HepG2 (cell line): ENCODE measurements around the gene QSOX1. TPM values are rescaled to one million over a fixed set of nuclear protein-coding genes. Genes with fewer than 3 reads are reported as not detected.

Source experiments
- ATAC-seq: fragments of 200-7000 bp; cut with Tn5 transposase; 3 replicates; pipeline ENCODE4 v1.9.1; 2020; ENCODE audit warnings: mild to moderate bottlenecking, moderate library complexity
- BruUV-seq: library from RNA; stranded (reverse); fragments of 400-500 nt; replicated peaks from 2 replicates; lab custom pipeline; 2021; lab: Mats Ljungman, UMichigan
- CTCF ChIA-PET: fragments of 300-600 bp; formaldehyde crosslinking; extraction: SDS; loops from one replicate; lab custom pipeline; 2021; ENCODE audit warnings: low total read pairs, inconsistent platforms, low intra/inter-chr PET ratio; lab: Yijun Ruan, JAX
- POLR2A ChIA-PET: fragments of 350-600 bp; sonication (Branson Sonifier 250); formaldehyde crosslinking; loops from one replicate; lab custom pipeline; 2020; ENCODE audit warnings: antibody characterized with exemption, inconsistent platforms; lab: Yijun Ruan, JAX
- DNase-seq: peaks from one replicate; pipeline ENCODE4 v3.0.0-alpha.2; 2015; ENCODE audit warnings: low spot score
- FAIRE-seq: peaks from 3 replicates; lab custom pipeline; 2011; peaks lifted over from hg19 to GRCh38; lab: Jason Lieb, UNC
- H2AFZ ChIP-seq: one replicate; pipeline ENCODE4 v1.6.1; 2011; ENCODE audit warnings: low read length, inconsistent platforms
- H3K27ac ChIP-seq: fragments of 300-600 bp; 3 replicates; pipeline ENCODE4 v1.8.0; 2011; ENCODE audit warnings: mixed run types, mild to moderate bottlenecking, mixed read lengths, low read length, inconsistent platforms; ENCODE audit not compliant: insufficient read depth; ENCODE audit errors: extremely low read length
- H3K27me3 ChIP-seq, 2 experiments: fragments of 200-600 bp in 1 of 2; 2 replicates in 1 of 2; 3 replicates in 1 of 2; pipeline versions ENCODE4 v1.6.0 to v1.8.0; 2011; ENCODE audit warnings: low read length in 2 of 2, mild to moderate bottlenecking in 2 of 2, moderate library complexity in 2 of 2, inconsistent platforms in 1 of 2; ENCODE audit not compliant: insufficient read depth in 2 of 2, control insufficient read depth in 1 of 2
- H3K36me3 ChIP-seq, 2 experiments: fragments of 200-600 bp in 1 of 2; replicated peaks in 1 of 2; 2 replicates in 1 of 2; 3 replicates in 1 of 2; pipeline versions ENCODE4 v1.5.1 to v1.8.0; 2011; ENCODE audit warnings: low read length in 2 of 2, inconsistent platforms in 1 of 2; ENCODE audit not compliant: insufficient read depth in 2 of 2, control insufficient read depth in 1 of 2
- H3K4me1 ChIP-seq: 2 replicates; pipeline ENCODE4 v1.5.1; 2012; ENCODE audit warnings: low read length, inconsistent platforms; ENCODE audit not compliant: insufficient read depth
- H3K4me2 ChIP-seq: 2 replicates; pipeline ENCODE4 v1.6.0; 2011; ENCODE audit warnings: low read depth, low read length, inconsistent platforms
- H3K4me3 ChIP-seq, 3 experiments: fragments of 200-600 bp in 1 of 3; sonication (generic), shearing (Covaris generic) in 1 of 3; replicated peaks in 1 of 3; 2 replicates each; pipeline ENCODE4 v1.5.1; 2011 to 2016; ENCODE audit warnings: low read length in 3 of 3, inconsistent platforms in 2 of 3, low read depth in 2 of 3, mild to moderate bottlenecking in 2 of 3, control low read depth in 1 of 3, mixed read lengths in 1 of 3; ENCODE audit not compliant: insufficient read depth in 1 of 3
- H3K79me2 ChIP-seq: one replicate; pipeline ENCODE4 v1.6.1; 2011; ENCODE audit warnings: low read length, inconsistent platforms; ENCODE audit not compliant: insufficient read depth
- H3K9ac ChIP-seq: 2 replicates; pipeline ENCODE4 v1.6.0; 2011; ENCODE audit warnings: mild to moderate bottlenecking, low read depth, low read length, inconsistent platforms; ENCODE audit not compliant: insufficient read depth
- H3K9me3 ChIP-seq: 2 replicates; pipeline ENCODE4 v1.5.1; 2012; ENCODE audit warnings: mild to moderate bottlenecking, low read length
- H4K20me1 ChIP-seq: 2 replicates; pipeline ENCODE4 v1.6.0; 2011; ENCODE audit warnings: inconsistent platforms, mild to moderate bottlenecking, low read length, moderate library complexity; ENCODE audit not compliant: insufficient read depth
- AHDC1 ChIP-seq: sonication (generic); formaldehyde crosslinking; IDR thresholded peaks from 2 replicates; pipeline ENCODE4 v1.5.1; 2020; ENCODE audit warnings: mild to moderate bottlenecking, missing genetic modification reagents, borderline replicate concordance
- BRF2 ChIP-seq: sonication (generic); formaldehyde crosslinking; IDR thresholded peaks from 2 replicates; pipeline ENCODE4 v1.8.1; 2022; ENCODE audit warnings: mild to moderate bottlenecking, missing genetic modification reagents
- FOXC1 ChIP-seq: sonication (generic); formaldehyde crosslinking; IDR thresholded peaks from 2 replicates; pipeline ENCODE4 v1.8.0; 2022; ENCODE audit warnings: mild to moderate bottlenecking, missing genetic modification reagents, borderline replicate concordance
- SALL2 ChIP-seq: sonication (generic); formaldehyde crosslinking; IDR thresholded peaks from 2 replicates; pipeline ENCODE4 v1.8.1; 2023; ENCODE audit warnings: mild to moderate bottlenecking, missing genetic modification reagents, inconsistent platforms
- SYNCRIP ChIP-seq: fragments of 200-400 bp; formaldehyde crosslinking; IDR thresholded peaks from 2 replicates; pipeline ENCODE4 v1.6.1; 2018; ENCODE audit warnings: mild to moderate bottlenecking, low read depth, low read length; ENCODE audit not compliant: insufficient read depth
- THYN1 ChIP-seq: sonication (generic); formaldehyde crosslinking; IDR thresholded peaks from 2 replicates; pipeline ENCODE4 v1.8.1; 2023; ENCODE audit warnings: low read depth, mild to moderate bottlenecking, moderate library complexity, missing genetic modification reagents, borderline replicate concordance
- YY1 ChIP-seq: IDR thresholded peaks from 2 replicates; pipeline ENCODE4 v1.6.1; 2011; ENCODE audit warnings: low read length, low read depth, moderate library complexity, mild to moderate bottlenecking; ENCODE audit not compliant: insufficient read depth, insufficient replicate concordance
- ZNF121 ChIP-seq: sonication (generic); formaldehyde crosslinking; IDR thresholded peaks from 2 replicates; pipeline ENCODE4 v1.5.0; 2020; ENCODE audit warnings: mild to moderate bottlenecking, missing genetic modification reagents
- ZNF484 ChIP-seq: sonication (generic); formaldehyde crosslinking; IDR thresholded peaks from 2 replicates; pipeline ENCODE4 v1.5.1; 2020; ENCODE audit warnings: mild to moderate bottlenecking, low read depth, missing genetic modification reagents, borderline replicate concordance
- ZNF580 ChIP-seq: IDR thresholded peaks from 2 replicates; pipeline ENCODE4 v1.6.1; 2016; ENCODE audit warnings: low read depth, borderline replicate concordance
- ZNF614 ChIP-seq: IDR thresholded peaks from 2 replicates; pipeline ENCODE4 v1.6.1; 2018; ENCODE audit warnings: missing biosample characterization, missing genetic modification reagents, inconsistent platforms, borderline replicate concordance
- ZNF850 ChIP-seq: sonication (generic); formaldehyde crosslinking; conservative IDR thresholded peaks from 2 replicates; pipeline ENCODE4 v1.9.0; 2021; ENCODE audit warnings: mild to moderate bottlenecking, missing genetic modification reagents
- WGBS: methylation state at CpG from one replicate; pipeline ENCODE4 v1.1.6; 2017; ENCODE audit warnings: low lambda C conversion rate; 5-methylcytosine and 5-hydroxymethylcytosine counted together
- in situ Hi-C: cut with HindIII; loops from 2 replicates; pipeline ENCODE4 v1.10.0; 2017; ENCODE audit warnings: low pct_unique_long_range_greater_than_20kb; ENCODE audit not compliant: extremely low pct_ligation_motif_present
- intact Hi-C: fragments of 100-400 bp; cut with micrococcal nuclease; formaldehyde crosslinking; loops from one replicate; pipeline ENCODE4 v1.10.0; 2022; ENCODE audit not compliant: unreplicated experiment
- polyA plus RNA-seq, 8 experiments: library from polyadenylated mRNA; depleted of rRNA in 3 of 8; stranded (reverse) in 7 of 8; unstranded in 1 of 8; fragments of >200 nt; fragmentation: Illumina TruSeq in 4 of 8; extraction: Trizol in 4 of 8; gene quantifications; 2 replicates each; pipeline versions ENCODE4 v1.2.1 to v1.2.3, GENCODE V29; 2011 to 2016; ENCODE audit warnings: low read depth in 4 of 8, missing spikeins in 1 of 8, mixed read lengths in 1 of 8; ENCODE audit not compliant: insufficient read depth in 1 of 8
- total RNA-seq, 5 experiments: library from RNA; depleted of rRNA; stranded (reverse); fragments of >200 nt; fragmentation: Illumina TruSeq; extraction: Trizol; gene quantifications; 2 replicates each; pipeline ENCODE4 v1.2.3, GENCODE V29; 2016; ENCODE audit warnings: low read depth in 1 of 5

QSOX1 gene
- total and polyA plus RNA-seq, 2 of the 13 experiments (the other 11 are each of a cell fraction or from before 2014, with no cell fraction given) = 6.8 to 40.2 TPM

- no peak for FAIRE-seq
- Histone ChIP-seq H3K4me2 (peak overlapping the region; percentile 62), H2AFZ (no peak overlapping the region), H3K4me1 (peaks cover 23% of the 10 kb centered on the region), H3K9me3 (no peaks in the 10 kb centered on the region), H4K20me1 (no peaks in the 10 kb centered on the region), H3K9ac (no peak overlapping the region), H3K27ac (no peak overlapping the region), H3K27me3 (no peaks in the 10 kb centered on the region; a peak in 1 of 5 replicates), H3K79me2 (no peaks in the 10 kb centered on the region), H3K4me3 (no peak overlapping the region), H3K36me3 (peaks cover 0 to 2% of the 10 kb centered on the region in 2 experiments; a peak in 2 of 5 replicates)
- DNase-seq = no peak
- no peak for ATAC-seq
- POLR2A ChIA-PET = interaction anchor here (0.7 kb wide), 1 partner anchor 15 kb away, joined by 3 read pairs; no protein-coding TSS in a partner anchor
- no TSS peak for BruUV-seq
- no peak for TF ChIP-seq ZNF121 (CRISPR knock-in tag)
- no peak for TF ChIP-seq FOXC1
- no peak for TF ChIP-seq AHDC1 (CRISPR knock-in tag)
- no peak for TF ChIP-seq ZNF580
- TF ChIP-seq ZNF484 (CRISPR knock-in tag) = no peak
- no peak for TF ChIP-seq THYN1
- TF ChIP-seq ZNF614 (CRISPR knock-in tag) = no peak
- no peak for TF ChIP-seq BRF2 (CRISPR knock-in tag)
- no peak for TF ChIP-seq ZNF850 (CRISPR knock-in tag)
- TF ChIP-seq SYNCRIP = no peak
- no peak for TF ChIP-seq SALL2 (CRISPR knock-in tag)
- TF ChIP-seq YY1 = no peak
- in situ Hi-C loops = no loop called here
- intact Hi-C loops = loop anchor here (5.0 kb wide), 1 partner anchor 50 kb away; no protein-coding TSS in a partner anchor
- CTCF ChIA-PET = no interaction called here
- WGBS = 94% methylated on average over 2 of the region's 2 CpGs
Observed at GRCh38 chr1:180117764-180118116, 36.9 kb upstream of the QSOX1 start.
